GM10847 (cell line): ENCODE measurements around the gene SMYD3.

Experiments
- POLR2A ChIP-seq: IDR thresholded peaks from 2 replicates; pipeline ENCODE4 v1.6.1; 2011; ENCODE audit not compliant: insufficient read length; ENCODE audit errors: extremely low read depth

SMYD3 gene

DNA sequence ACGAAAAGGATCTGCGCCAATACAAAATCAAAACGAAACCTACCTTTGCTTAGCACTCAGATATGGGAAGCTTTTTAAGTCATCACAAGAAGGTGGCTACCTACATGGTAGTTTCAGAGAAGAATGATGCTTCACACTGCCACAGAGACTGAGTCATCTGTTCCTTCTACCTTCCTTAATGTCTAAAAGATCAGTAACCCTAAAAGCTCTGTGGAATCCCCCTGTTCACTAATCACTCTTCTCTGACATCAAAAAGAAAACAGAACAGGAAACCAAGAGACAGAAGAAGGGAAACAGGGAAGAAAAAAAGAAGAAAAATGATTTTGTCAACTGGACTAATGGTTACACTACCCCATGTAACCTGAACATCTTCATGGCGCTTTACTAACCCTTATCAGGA, 177.2 kb downstream of the SMYD3 start:
- TF ChIP-seq POLR2A: no peak

DNA sequence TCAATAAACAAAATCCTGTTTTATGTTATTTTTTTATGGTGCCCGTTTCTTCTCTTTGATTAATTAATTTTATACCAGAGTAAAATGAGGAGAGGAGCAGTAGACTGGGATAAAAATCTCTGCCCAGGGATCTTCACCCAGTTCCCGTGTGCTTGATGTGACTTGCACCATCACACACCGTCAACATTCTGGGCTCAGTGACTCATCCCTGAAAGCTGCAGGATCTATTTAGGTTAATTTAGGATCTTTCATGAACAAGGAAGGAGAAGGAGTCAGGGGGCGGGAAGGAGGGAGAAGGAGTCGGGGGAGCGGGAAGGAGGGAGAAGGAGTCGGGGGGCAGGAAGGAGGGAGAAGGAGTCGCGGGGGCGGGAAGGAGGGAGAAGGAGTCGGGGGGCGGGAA, 182.4 kb downstream of the SMYD3 start:
- TF ChIP-seq POLR2A: no peak

GRCh38 chr1:246320286-246320685, 186.8 kb downstream of the SMYD3 start:
- no peak for TF ChIP-seq POLR2A

DNA sequence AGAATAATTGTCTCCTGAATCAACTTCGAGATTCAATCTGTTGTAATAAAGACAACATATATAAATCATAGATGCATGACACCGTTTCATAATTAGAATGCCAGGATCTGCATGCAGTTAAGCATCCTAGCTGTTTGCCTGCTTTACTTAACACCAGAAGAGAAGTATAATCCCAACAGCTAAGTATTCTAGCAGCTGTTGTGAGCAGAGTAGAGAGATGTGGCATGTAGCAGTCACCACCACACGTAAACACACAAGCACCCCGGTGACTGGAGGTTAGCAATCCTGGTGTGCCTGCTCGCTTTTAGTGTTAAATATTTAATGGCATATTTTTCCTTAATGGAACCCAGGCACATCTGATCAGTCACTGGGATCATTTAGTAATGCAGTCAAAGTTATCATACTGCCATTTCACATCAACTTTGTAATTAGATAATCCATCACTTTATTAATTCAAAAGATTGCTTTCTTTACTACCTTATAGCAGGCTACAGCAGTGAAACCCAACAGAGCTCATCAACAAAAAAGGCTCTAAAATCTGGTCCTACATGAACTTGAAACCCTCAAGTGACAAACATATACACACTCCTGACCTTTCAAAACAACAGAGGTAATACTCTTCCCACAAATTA, 187.9 kb downstream of the SMYD3 start:
- no peak for TF ChIP-seq POLR2A

GRCh38 chr1:246318622-246319021, 188.5 kb downstream of the SMYD3 start:
- no peak for TF ChIP-seq POLR2A

DNA sequence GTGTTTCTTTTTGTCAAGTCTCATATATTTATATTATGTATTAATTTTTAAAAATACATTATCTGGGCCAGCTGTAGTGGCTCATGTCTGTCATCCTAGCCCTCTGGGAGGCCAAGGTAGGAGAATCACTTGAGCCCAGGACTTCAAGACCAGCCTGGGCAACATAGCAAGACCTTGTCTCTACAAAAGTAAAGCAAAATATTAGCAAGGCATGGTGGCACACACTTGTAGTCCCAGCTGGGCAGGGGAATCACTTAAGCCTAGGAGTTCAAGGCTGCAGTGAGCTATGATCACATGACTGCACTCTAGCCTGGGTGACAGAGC, 189.1 kb downstream of the SMYD3 start:
- TF ChIP-seq POLR2A: no peak

DNA sequence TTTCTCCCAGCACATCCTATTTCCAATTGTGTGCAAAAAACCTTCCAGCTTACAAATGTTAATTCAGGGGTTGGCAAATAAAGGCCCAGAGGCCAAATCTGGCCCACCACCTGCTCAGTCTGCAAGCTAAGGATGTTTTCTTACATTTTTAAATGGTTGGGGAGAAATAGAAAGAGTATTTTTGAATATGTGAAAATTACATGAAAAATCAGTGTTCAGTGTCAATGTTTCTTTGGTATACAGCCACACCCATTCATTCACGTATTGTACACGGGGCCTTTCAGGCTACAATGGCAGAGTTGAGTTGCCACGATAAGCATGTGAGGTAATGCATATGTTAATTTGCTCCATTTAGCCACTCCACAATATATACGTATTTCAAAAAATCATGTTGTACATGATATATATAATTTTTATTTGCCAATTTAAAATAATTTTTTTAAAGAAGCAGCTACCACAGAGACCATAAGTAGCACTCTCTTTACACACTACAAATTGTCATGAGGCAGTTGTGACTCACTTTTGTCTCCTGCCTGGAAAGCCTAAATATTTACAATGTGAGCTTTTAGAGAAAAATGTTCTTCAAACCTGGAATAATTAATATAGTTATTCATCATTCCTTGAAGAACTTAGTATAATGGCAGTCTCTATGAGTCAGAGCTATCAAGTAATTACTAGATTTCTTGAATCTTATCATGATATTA, 189.6 kb downstream of the SMYD3 start:
- no peak for TF ChIP-seq POLR2A

DNA sequence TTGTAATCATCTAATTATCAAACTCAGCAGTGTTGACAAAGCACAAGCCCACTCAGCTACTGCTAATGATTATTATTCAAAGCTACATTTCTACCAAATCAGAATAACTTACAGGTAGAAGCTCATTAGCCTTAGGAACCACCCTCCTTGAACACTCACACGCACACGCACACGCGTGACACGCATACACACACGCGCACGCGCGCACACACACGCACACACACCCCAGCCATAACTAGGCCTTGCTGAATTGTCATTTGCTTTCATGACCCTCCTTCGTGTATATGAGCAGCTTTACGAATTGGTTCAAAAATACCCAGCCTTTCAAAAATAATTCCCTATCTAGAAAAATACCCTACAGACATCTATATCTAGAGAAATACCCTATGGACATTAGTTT, 195.6 kb downstream of the SMYD3 start:
- no peak for TF ChIP-seq POLR2A

DNA sequence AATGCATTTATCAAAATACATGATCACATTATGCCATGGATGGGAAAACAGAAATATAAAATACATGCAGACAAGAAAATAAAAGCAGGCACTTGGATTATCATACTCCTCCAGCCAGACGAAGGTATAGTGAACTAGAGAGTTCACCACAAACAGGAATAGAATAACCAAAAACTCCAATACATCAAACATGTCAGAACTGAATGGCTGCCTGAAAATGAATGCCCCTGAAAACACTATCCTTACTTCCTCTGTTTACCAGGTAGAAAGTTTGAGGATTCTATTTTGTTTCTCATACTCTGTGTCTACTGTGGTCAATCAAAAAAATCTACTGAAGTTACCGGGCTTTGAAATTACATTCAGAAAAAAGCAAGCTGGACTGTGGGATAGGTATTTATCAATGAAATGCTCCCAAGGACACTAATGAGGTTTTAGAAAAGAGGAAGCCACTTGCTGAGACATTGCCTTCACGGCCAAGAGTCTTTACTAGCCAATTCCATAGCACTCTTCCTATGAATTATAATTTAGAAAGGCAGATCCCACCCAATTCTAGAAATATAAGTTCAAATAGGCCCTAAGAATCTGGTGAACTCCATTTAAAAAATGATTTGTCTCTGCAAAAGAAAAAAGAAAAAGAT, 197.7 kb downstream of the SMYD3 start:
- no peak for TF ChIP-seq POLR2A

DNA sequence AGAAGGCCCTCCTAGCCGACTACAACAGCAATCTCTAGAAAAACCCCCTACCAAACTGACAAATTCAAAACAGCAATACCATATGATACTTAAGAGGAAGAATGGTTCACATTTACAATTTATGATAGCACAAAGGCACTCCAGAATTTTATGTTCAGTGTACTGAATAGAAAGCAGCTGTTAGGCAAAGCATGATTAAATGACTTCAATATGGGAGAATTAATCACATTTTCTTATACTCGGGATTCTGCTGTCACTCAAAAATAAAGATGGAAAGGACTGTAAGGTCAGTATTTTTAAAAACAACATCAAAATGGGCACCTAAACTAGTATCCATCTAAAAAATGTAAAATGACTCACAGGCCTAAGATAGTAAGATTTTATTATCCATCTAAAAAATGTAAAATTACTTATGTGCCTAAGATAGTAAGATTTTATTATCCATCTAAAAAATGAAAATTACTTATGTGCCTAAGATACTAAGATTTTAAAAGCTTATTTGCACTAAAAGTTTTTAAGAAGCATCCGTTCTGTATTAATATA, 198.5 kb downstream of the SMYD3 start:
- TF ChIP-seq POLR2A: no peak

GRCh38 chr1:246306415-246307037, 200.6 kb downstream of the SMYD3 start:
- no peak for TF ChIP-seq POLR2A

DNA sequence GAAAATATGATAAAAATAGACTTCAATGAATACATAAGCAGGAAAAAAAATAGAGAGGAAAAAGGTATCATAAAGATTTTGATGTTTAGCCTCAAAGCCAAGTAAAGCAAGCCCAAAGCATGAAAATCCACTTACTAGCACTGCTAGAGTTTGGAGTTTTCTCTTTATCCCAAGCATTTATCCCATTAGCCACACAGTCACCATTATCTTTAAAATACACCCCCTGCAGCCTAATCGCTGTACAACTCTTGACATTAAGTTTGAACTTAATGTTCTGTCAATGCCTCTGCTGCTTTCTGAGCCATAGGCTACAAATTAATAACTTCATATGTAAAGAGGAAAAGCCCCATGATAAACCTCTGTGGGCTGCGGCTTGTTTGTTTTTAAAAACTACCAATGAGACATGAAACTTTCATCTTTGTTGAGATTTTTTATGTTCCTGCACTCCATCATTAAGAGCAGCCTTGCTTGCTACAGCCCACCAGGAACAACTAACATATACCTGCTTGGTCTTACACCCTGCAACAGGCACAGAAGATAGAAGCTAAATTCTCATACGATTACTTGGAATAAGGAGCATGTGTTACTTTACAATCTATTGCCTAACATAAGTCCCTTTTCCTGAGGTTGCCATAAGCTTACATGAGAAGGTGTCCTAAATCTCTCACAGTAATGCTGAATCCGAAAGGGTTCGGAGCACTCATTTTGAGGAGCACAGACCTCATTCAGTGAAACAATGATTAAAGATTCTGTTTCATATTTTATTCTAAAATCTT, 202.4 kb downstream of the SMYD3 start:
- TF ChIP-seq POLR2A: no peak

- TF ChIP-seq POLR2A: no peak
Observed at GRCh38 chr1:246302711-246303317, 204.3 kb downstream of the SMYD3 start.

DNA sequence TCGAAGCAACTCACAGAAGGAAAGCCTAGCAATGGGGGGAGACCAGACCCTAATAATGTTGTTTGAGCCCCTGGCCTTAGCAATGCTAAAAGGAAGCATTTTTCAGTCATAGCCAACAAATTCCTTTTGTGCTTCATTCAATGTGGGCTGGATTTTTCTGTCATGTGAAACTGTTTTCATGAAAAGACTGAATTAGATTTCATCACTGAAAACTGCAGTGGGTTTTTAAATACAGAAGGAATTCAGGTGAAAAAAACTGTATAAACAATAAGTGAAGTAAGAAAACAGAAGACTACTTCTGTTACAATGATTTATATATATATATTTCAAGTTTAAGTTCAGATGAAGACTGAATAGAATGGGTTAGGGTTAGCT, 204.8 kb downstream of the SMYD3 start:
- no peak for TF ChIP-seq POLR2A

DNA sequence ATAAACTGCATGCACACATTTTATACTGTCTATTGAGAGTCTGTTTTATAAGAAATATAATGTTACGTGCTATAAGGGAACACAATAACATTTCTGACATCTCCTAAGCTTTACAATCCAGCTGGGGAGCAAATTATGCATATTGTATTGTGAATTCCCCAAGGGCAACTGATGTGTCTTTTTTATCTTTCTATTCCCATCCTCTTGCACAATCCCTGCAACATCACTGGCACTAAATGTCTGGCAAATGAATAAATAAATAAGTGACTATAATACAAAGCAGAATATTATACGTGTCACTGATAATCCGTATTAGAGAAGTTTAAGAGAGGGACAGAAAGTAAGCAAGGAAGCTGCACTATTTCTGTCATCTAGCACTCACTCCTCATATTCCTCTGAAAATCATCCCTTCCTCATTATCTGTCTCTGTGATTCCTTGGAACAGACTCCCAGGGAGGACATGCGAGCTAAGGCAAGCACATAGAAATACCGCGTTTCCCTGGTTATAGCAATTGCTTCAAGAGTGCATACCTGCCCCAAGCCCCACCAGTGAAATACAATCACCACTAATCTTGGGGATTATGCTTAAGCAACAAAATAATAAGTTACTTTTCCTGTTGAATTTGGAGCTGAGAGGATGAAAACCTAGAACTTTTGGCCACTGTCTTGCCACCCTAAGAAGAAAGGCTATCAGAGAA, 205.4 kb downstream of the SMYD3 start:
- TF ChIP-seq POLR2A: no peak
